H9 (cell line): ENCODE results near the gene HOXA7. TPM values are rescaled to one million over a fixed set of nuclear protein-coding genes. Genes with fewer than 3 reads are reported as not detected.
A peak's percentile ranks its signal among the peaks of the same experiment; 100 is the strongest.

ENCODE experiments used
- DNase-seq: peaks from one replicate; pipeline ENCODE4 v3.0.0-alpha.2; 2017
- H2AFZ ChIP-seq: one replicate; pipeline ENCODE4 v1.6.1; 2013; ENCODE audit warnings: mild to moderate bottlenecking, low read length, control low read depth, moderate library complexity
- H2AK5ac ChIP-seq: 2 replicates; pipeline ENCODE4 v1.6.1; 2013; ENCODE audit warnings: low read length, control low read depth, mixed read lengths; ENCODE audit not compliant: insufficient read length
- H2BK120ac ChIP-seq: one replicate; pipeline ENCODE4 v1.6.1; 2013; ENCODE audit warnings: low read depth, mild to moderate bottlenecking, low read length, control low read depth, inconsistent platforms; ENCODE audit not compliant: poor library complexity, severe bottlenecking
- H2BK12ac ChIP-seq: 2 replicates; pipeline ENCODE4 v1.6.1; 2013; ENCODE audit warnings: low read length, control low read depth, mixed read lengths, low read depth; ENCODE audit not compliant: insufficient read length
- H2BK15ac ChIP-seq: 2 replicates; pipeline ENCODE4 v1.6.1; 2013; ENCODE audit warnings: low read depth, low read length, control low read depth
- H2BK20ac ChIP-seq: one replicate; pipeline ENCODE4 v1.6.1; 2013; ENCODE audit warnings: low read depth, mild to moderate bottlenecking, low read length, control low read depth, inconsistent platforms; ENCODE audit not compliant: poor library complexity, severe bottlenecking
- H2BK5ac ChIP-seq: 2 replicates; pipeline ENCODE4 v1.6.1; 2013; ENCODE audit warnings: low read length, control low read depth, mixed read lengths; ENCODE audit not compliant: insufficient read length
- H3K14ac ChIP-seq: 2 replicates; pipeline ENCODE4 v1.6.1; 2013; ENCODE audit warnings: low read length, control low read depth; ENCODE audit not compliant: insufficient read depth
- H3K18ac ChIP-seq: 2 replicates; pipeline ENCODE4 v1.6.1; 2013; ENCODE audit warnings: low read depth, mild to moderate bottlenecking, mixed read lengths, low read length, control low read depth; ENCODE audit not compliant: insufficient read length
- H3K23ac ChIP-seq: 2 replicates; pipeline ENCODE4 v1.6.1; 2013; ENCODE audit warnings: low read length, control low read depth, mixed read lengths, low read depth; ENCODE audit not compliant: insufficient read length
- H3K23me2 ChIP-seq: 2 replicates; pipeline ENCODE4 v1.6.1; 2013; ENCODE audit warnings: low read depth, mild to moderate bottlenecking, mixed read lengths, low read length, control low read depth; ENCODE audit not compliant: insufficient read length, poor library complexity, severe bottlenecking
- H3K27ac ChIP-seq: 2 replicates; pipeline ENCODE4 v1.5.1; 2013; ENCODE audit warnings: low read length, control low read depth, mixed read lengths, low read depth; ENCODE audit not compliant: insufficient read length
- H3K27me3 ChIP-seq: 2 replicates; pipeline ENCODE4 v1.6.1; 2013; ENCODE audit warnings: low read length, control low read depth, inconsistent platforms; ENCODE audit not compliant: insufficient read depth
- H3K4ac ChIP-seq: 2 replicates; pipeline ENCODE4 v1.6.1; 2013; ENCODE audit warnings: low read depth, mild to moderate bottlenecking, control low read depth, inconsistent platforms, low read length, moderate library complexity
- H3K4me1 ChIP-seq: 2 replicates; pipeline ENCODE4 v1.6.1; 2013; ENCODE audit warnings: low read length, control low read depth, inconsistent platforms; ENCODE audit not compliant: insufficient read depth
- H3K4me2 ChIP-seq: 2 replicates; pipeline ENCODE4 v1.6.1; 2013; ENCODE audit warnings: low read length, control low read depth, mixed read lengths; ENCODE audit not compliant: insufficient read length, insufficient read depth
- H3K56ac ChIP-seq: 2 replicates; pipeline ENCODE4 v1.6.1; 2013; ENCODE audit warnings: low read depth, mild to moderate bottlenecking, mixed read lengths, low read length, control low read depth; ENCODE audit not compliant: insufficient read length
- H3K79me1 ChIP-seq: 2 replicates; pipeline ENCODE4 v1.6.1; 2013; ENCODE audit warnings: low read depth, mild to moderate bottlenecking, moderate library complexity, low read length, control low read depth, inconsistent platforms; ENCODE audit not compliant: insufficient read depth, poor library complexity, severe bottlenecking
- H3K79me2 ChIP-seq: 2 replicates; pipeline ENCODE4 v1.6.1; 2013; ENCODE audit warnings: low read length, control low read depth, inconsistent platforms; ENCODE audit not compliant: insufficient read depth
- H3K9ac ChIP-seq: 2 replicates; pipeline ENCODE4 v1.6.1; 2013; ENCODE audit warnings: low read length, control low read depth, mixed read lengths; ENCODE audit not compliant: insufficient read length; ENCODE audit errors: extremely low read depth
- H3K9me3 ChIP-seq: one replicate; pipeline ENCODE4 v1.6.1; 2013; ENCODE audit warnings: low read depth, low read length, inconsistent platforms; ENCODE audit not compliant: control insufficient read depth
- H3T11ph ChIP-seq: one replicate; pipeline ENCODE4 v1.6.1; 2013; ENCODE audit warnings: mild to moderate bottlenecking, low read length, control low read depth, inconsistent platforms
- H4K20me1 ChIP-seq: one replicate; pipeline ENCODE4 v1.6.1; 2013; ENCODE audit not compliant: control insufficient read depth, insufficient read length, insufficient read depth
- H4K5ac ChIP-seq: 2 replicates; pipeline ENCODE4 v1.6.1; 2013; ENCODE audit warnings: low read depth, mild to moderate bottlenecking, mixed read lengths, low read length, control low read depth; ENCODE audit not compliant: insufficient read length
- H4K8ac ChIP-seq: replicated peaks from 2 replicates; pipeline ENCODE4 v1.6.1; 2013; ENCODE audit warnings: low read length, control low read depth, mixed read lengths, low read depth; ENCODE audit not compliant: insufficient read length
- H4K91ac ChIP-seq: 2 replicates; pipeline ENCODE4 v1.6.1; 2013; ENCODE audit warnings: low read depth, mild to moderate bottlenecking, moderate library complexity, mixed read lengths, low read length, control low read depth; ENCODE audit not compliant: insufficient read length
- H3K27ac Mint-ChIP-seq, 3 experiments: 2 replicates in 2 of 3; 3 replicates in 1 of 3; pipeline ENCODE4 v1.8.0; 2020 to 2021; ENCODE audit warnings: mixed read lengths in 3 of 3, mild to moderate bottlenecking in 1 of 3, moderate library complexity in 1 of 3
- H3K27me3 Mint-ChIP-seq: 2 replicates; pipeline ENCODE4 v1.8.0; 2021; ENCODE audit warnings: low read depth, mild to moderate bottlenecking, moderate library complexity, mixed read lengths
- H3K36me3 Mint-ChIP-seq, 3 experiments: 2 replicates in 2 of 3; 3 replicates in 1 of 3; pipeline ENCODE4 v1.8.0; 2020 to 2021; ENCODE audit warnings: low read depth in 3 of 3, mixed read lengths in 3 of 3; ENCODE audit not compliant: insufficient read depth in 1 of 3
- H3K4me1 Mint-ChIP-seq, 2 experiments: 2 replicates each; pipeline ENCODE4 v1.8.0; 2020; ENCODE audit warnings: mixed read lengths in 2 of 2
- H3K4me3 Mint-ChIP-seq, 2 experiments: 2 replicates in 1 of 2; 3 replicates in 1 of 2; pipeline ENCODE4 v1.8.0; 2020 to 2021; ENCODE audit warnings: mild to moderate bottlenecking in 2 of 2, mixed read lengths in 2 of 2, moderate library complexity in 1 of 2
- H3K9me3 Mint-ChIP-seq, 2 experiments: 2 replicates in 1 of 2; 3 replicates in 1 of 2; pipeline ENCODE4 v1.8.0; 2020; ENCODE audit warnings: mild to moderate bottlenecking in 2 of 2, mixed read lengths in 2 of 2, moderate library complexity in 1 of 2
- WGBS: extraction: QIAGEN DNeasy Blood & Tissue Kit; methylation state at CpG from one replicate; pipeline ENCODE4 v1.1.7; 2013; ENCODE audit warnings: missing lambda C conversion rate, low lambda C conversion rate, mixed read lengths; ENCODE audit not compliant: insufficient read length; ENCODE audit errors: extremely low coverage; 5-methylcytosine and 5-hydroxymethylcytosine counted together
- total RNA-seq: library from RNA; stranded (reverse); gene quantifications from 2 replicates; pipeline ENCODE4 v1.2.1, GENCODE V29; 2021
- TF ChIP-seq, protein P1 (sequence below): fragments of 200-600 bp; sonication (generic); conservative IDR thresholded peaks from 3 replicates; pipeline ENCODE4 v1.8.0; 2021; ENCODE audit warnings: antibody characterized with exemption, mild to moderate bottlenecking

Gene HOXA7
- total RNA-seq, 1 experiment from 2014 or later = not detected

DNA sequence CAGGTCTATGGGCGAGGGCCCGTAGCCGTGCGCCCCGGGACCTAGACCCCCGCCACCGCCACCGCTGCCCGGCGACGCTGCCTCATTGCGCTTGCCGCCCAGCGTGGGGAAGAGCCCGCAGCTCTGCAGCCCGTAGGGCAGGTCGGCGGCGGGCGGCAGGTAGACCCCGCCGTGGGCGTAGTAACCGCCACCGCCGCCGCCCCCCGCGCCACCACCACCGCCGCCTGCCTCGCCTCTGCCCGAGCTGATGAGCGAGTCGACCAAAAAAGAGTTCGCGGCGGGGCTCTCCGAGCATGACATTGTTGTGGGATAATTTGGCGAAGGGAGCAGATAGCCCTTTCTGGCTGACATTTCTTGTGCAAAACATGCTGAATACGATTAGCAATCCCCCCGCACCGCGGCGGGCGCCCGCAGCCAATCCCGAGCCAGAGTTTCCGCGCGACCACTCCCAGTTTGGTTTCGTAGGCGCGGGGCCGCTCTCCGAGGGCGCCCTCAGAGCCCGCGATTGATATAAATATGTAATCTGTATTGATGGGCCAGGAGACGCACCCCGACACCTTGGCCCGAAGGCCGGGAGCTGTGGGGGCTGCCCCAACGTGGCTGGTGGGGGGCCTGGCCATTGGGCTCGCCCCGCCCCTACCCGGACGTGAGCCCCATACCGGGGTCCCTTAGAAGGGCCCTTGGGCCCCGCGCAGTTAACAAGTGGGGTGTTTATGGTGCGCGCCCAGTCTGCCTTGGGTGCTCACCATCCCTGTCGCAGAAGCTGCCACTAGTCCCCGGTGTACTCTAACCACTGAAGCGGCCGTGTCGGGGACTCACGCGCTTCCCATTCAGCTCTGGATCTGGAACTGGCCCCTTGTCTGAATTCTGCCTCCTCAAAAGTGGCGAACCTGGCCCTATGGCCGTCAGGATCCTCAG, 17.7 kb upstream of the HOXA7 start, which contains the start of gene HOXA10:
Gene HOXA10 (minus strand): TSS at position 365 of the 918 bp plus-strand sequence. CDS start 14 bp downstream, at position 351.
- no peak within 1 kb of the TSS for H3K56ac ChIP-seq
- H2BK12ac ChIP-seq = no peak within 1 kb of the TSS
- no peaks in the 10 kb centered on the region for H4K20me1 ChIP-seq
- H3K14ac ChIP-seq = no peak within 1 kb of the TSS
- H3K79me1 ChIP-seq = no peaks in the 10 kb centered on the region
- no peak within 1 kb of the TSS for H2BK20ac ChIP-seq
- no peak within 1 kb of the TSS for H3K18ac ChIP-seq
- no peaks in the 10 kb centered on the region for H3K4me1 ChIP-seq
- DNase-seq = peak; percentile 52
- TF ChIP-seq, protein P1, sequence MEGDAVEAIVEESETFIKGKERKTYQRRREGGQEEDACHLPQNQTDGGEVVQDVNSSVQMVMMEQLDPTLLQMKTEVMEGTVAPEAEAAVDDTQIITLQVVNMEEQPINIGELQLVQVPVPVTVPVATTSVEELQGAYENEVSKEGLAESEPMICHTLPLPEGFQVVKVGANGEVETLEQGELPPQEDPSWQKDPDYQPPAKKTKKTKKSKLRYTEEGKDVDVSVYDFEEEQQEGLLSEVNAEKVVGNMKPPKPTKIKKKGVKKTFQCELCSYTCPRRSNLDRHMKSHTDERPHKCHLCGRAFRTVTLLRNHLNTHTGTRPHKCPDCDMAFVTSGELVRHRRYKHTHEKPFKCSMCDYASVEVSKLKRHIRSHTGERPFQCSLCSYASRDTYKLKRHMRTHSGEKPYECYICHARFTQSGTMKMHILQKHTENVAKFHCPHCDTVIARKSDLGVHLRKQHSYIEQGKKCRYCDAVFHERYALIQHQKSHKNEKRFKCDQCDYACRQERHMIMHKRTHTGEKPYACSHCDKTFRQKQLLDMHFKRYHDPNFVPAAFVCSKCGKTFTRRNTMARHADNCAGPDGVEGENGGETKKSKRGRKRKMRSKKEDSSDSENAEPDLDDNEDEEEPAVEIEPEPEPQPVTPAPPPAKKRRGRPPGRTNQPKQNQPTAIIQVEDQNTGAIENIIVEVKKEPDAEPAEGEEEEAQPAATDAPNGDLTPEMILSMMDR = no peak
- H4K5ac ChIP-seq = no peak within 1 kb of the TSS
- no peak within 1 kb of the TSS for H3K4ac ChIP-seq
- H2BK120ac ChIP-seq = no peak within 1 kb of the TSS
- no peak within 1 kb of the TSS for H4K8ac ChIP-seq
- H3K23me2 ChIP-seq = no peaks in the 10 kb centered on the region
- no peak within 1 kb of the TSS for H2AK5ac ChIP-seq
- peaks cover 0 to under 1% of the 10 kb centered on the region in 2 experiments; a peak in 2 of 4 replicates for H3K4me1 Mint-ChIP-seq
- no peak within 1 kb of the TSS for H2AFZ ChIP-seq
- no peaks in the 10 kb centered on the region for H3K9me3 ChIP-seq
- H3T11ph ChIP-seq = no peak within 1 kb of the TSS
- H3K79me2 ChIP-seq = no peaks in the 10 kb centered on the region
- no peak within 1 kb of the TSS for H3K4me2 ChIP-seq
- H4K91ac ChIP-seq = no peak within 1 kb of the TSS
- no CpG with 5 or more reads among the region's 82 CpGs for WGBS
- H3K27ac ChIP-seq = no peak within 1 kb of the TSS
- H3K27me3 Mint-ChIP-seq = peaks cover 98% of the 10 kb centered on the region
- H3K23ac ChIP-seq = no peak within 1 kb of the TSS
- H3K9me3 Mint-ChIP-seq = peaks cover 6 to 22% of the 10 kb centered on the region in 2 experiments; a peak in 4 of 5 replicates
- H2BK15ac ChIP-seq = no peak within 1 kb of the TSS
- H3K36me3 Mint-ChIP-seq = no peaks in the 10 kb centered on the region; a peak in 1 of 7 replicates
- H3K27me3 ChIP-seq = peaks cover 97% of the 10 kb centered on the region
- no peak within 1 kb of the TSS for H2BK5ac ChIP-seq
- H3K4me3 Mint-ChIP-seq = peak within 1 kb of the TSS in 1 of 2 experiments; percentile 55; a peak in 3 of 5 replicates
- H3K9ac ChIP-seq = no peak within 1 kb of the TSS
- H3K27ac Mint-ChIP-seq = no peak within 1 kb of the TSS
